PC-9 (cell line): ENCODE data around the gene ELK3.

ENCODE experiments used
- EZH2 ChIP-seq: fragments of 200-600 bp; sonication (generic); IDR thresholded peaks from 2 replicates; pipeline ENCODE4 v1.8.0; 2017; ENCODE audit warnings: antibody characterized with exemption, low read depth
- TF ChIP-seq, protein P1 (sequence below): fragments of 200-600 bp; sonication (generic); conservative IDR thresholded peaks from 2 replicates; pipeline ENCODE4 v1.6.1; 2017; ENCODE audit warnings: mixed run types, antibody characterized with exemption, mild to moderate bottlenecking, moderate library complexity

DNA sequence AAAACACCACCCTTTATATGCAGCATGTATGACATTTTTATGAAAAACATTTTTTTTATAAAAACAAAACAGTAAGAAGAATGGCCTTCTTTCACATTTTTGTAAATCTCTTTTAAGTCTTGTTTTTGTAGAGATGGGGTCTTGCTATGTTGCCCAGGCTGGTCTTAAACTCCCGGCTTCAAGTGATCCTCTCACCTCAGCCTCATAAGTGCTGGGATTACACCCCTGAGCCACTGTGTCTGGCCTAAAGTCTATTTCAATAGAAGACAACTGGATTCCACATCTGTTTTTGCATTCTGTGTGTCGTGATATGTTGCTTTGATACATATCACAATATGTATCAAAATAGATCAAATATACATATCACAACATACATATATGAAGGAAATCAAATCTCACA lies 98.9 kb downstream of the ELK3 start:
- TF ChIP-seq, protein P1, sequence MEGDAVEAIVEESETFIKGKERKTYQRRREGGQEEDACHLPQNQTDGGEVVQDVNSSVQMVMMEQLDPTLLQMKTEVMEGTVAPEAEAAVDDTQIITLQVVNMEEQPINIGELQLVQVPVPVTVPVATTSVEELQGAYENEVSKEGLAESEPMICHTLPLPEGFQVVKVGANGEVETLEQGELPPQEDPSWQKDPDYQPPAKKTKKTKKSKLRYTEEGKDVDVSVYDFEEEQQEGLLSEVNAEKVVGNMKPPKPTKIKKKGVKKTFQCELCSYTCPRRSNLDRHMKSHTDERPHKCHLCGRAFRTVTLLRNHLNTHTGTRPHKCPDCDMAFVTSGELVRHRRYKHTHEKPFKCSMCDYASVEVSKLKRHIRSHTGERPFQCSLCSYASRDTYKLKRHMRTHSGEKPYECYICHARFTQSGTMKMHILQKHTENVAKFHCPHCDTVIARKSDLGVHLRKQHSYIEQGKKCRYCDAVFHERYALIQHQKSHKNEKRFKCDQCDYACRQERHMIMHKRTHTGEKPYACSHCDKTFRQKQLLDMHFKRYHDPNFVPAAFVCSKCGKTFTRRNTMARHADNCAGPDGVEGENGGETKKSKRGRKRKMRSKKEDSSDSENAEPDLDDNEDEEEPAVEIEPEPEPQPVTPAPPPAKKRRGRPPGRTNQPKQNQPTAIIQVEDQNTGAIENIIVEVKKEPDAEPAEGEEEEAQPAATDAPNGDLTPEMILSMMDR: no peak
- no peak for TF ChIP-seq EZH2
